ENCODE measurements around the gene ZBTB20.

- TF ChIP-seq, protein P1, sequence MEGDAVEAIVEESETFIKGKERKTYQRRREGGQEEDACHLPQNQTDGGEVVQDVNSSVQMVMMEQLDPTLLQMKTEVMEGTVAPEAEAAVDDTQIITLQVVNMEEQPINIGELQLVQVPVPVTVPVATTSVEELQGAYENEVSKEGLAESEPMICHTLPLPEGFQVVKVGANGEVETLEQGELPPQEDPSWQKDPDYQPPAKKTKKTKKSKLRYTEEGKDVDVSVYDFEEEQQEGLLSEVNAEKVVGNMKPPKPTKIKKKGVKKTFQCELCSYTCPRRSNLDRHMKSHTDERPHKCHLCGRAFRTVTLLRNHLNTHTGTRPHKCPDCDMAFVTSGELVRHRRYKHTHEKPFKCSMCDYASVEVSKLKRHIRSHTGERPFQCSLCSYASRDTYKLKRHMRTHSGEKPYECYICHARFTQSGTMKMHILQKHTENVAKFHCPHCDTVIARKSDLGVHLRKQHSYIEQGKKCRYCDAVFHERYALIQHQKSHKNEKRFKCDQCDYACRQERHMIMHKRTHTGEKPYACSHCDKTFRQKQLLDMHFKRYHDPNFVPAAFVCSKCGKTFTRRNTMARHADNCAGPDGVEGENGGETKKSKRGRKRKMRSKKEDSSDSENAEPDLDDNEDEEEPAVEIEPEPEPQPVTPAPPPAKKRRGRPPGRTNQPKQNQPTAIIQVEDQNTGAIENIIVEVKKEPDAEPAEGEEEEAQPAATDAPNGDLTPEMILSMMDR (IDR thresholded peaks at IDR 0.05; ENCODE audit: low read depth, low read length, missing input control) = no peak
- peak; percentile 39 for TF ChIP-seq FOXA1 (IDR thresholded peaks at IDR 0.05)
- TF ChIP-seq SP1 (IDR thresholded peaks at IDR 0.05) = peak; percentile 71
- TF ChIP-seq JUND (IDR thresholded peaks at IDR 0.05) = peak; percentile 25 to 59
- peak in 1 of 2 donors; percentile 22 for TF ChIP-seq GABPA (IDR thresholded peaks at IDR 0.05 in 1 of 2, conservative IDR thresholded peaks at IDR 0.05 in 1 of 2)
- TF ChIP-seq EGR1 (IDR thresholded peaks at IDR 0.05; ENCODE audit: low read depth in 2 of 2) = no peak
- TF ChIP-seq MAX (IDR thresholded peaks at IDR 0.05) = peak; percentile 42
- TF ChIP-seq RAD21 (IDR thresholded peaks at IDR 0.05) = peak; percentile 69 to 74
These were observed 337.2 kb downstream of the ZBTB20 start for GRCh38 chr3:114809668-114810413.

Data from liver (tissue), 3 donors.